SH-SY5Y (cell line): ENCODE data around the gene PI4KB.

Experiments used
- GATA2 ChIP-seq: IDR thresholded peaks from 2 replicates; pipeline ENCODE4 v1.6.1; 2011; ENCODE audit warnings: mild to moderate bottlenecking, low read depth, low read length
- GATA3 ChIP-seq: IDR thresholded peaks from 2 replicates; pipeline ENCODE4 v1.6.1; 2011; ENCODE audit warnings: low read depth, mild to moderate bottlenecking, low read length, moderate library complexity

DNA sequence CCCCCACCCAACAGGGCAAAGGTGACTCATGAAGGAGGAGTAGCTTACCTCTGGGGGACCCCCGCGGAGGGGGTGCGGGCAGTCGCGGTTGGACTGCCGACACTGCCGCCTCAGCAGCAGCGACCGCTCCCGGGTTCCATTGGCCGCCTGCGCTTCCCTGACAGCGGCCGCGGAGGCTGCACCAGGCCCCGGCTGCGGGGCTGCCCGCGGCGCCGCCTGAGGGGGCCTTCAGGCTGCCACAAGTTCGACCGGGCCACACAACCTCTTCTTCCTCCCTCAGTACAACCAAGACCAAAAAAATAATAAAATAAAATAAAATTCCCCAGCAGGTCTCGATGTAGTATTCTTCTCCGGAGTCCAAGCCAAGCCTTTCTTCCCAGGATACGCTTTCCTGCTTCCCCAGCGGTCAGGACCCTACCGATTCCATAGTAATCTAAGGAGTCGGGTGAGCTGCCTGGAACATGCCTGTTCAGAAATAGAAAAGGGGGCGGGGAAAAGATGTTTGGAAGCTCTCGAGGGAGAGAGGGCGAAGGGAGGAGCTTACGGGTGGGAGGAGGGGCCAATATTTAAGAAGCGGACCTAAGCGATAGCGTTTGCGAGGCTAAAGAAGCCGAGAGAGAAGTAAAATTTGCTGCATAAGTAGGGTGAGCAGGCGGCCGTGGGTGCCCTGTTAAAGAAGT lies at the start of gene PI4KB:
- no peak for TF ChIP-seq GATA2
- no peak for TF ChIP-seq GATA3
